ENCODE data around the gene KLK3.

KLK3 gene

GRCh38 chr19:50821248-50821612 lies 33.5 kb upstream of the KLK3 start:
- H3K36me3 ChIP-seq, result no peaks in the 10 kb centered on the region
- H3K4me3 ChIP-seq (ENCODE audit: low read depth, low read length), result peak overlapping the region; percentile 15; the same call in 1 of the 2 replicates
- no peaks in the 10 kb centered on the region for H3K9me3 ChIP-seq (ENCODE audit: severe bottlenecking)
- no peak for DNase-seq
- H3K27ac ChIP-seq, result no peak overlapping the region
- H3K27me3 ChIP-seq (ENCODE audit: insufficient read depth, low read depth, severe bottlenecking), result peaks cover 12% of the 10 kb centered on the region
- TF ChIP-seq CTCF (IDR thresholded peaks at IDR 0.05; ENCODE audit: low read depth, low read length), result no peak

GRCh38 chr19:50821622-50822021 lies 33.1 kb upstream of the KLK3 start:
- no peak for TF ChIP-seq CTCF (IDR thresholded peaks at IDR 0.05; ENCODE audit: low read depth, low read length)
- DNase-seq, result no peak
- Histone ChIP-seq H3K27me3 (ENCODE audit: insufficient read depth, low read depth, severe bottlenecking) (peaks cover 15% of the 10 kb centered on the region), H3K4me3 (ENCODE audit: low read depth, low read length) (no peak overlapping the region), H3K9me3 (ENCODE audit: severe bottlenecking) (peaks cover under 1% of the 10 kb centered on the region), H3K27ac (no peak overlapping the region), H3K36me3 (no peaks in the 10 kb centered on the region)

- no peak overlapping the region for H3K27ac ChIP-seq
- H3K27me3 ChIP-seq (ENCODE audit: insufficient read depth, low read depth, severe bottlenecking), result peaks cover 15% of the 10 kb centered on the region
- H3K4me3 ChIP-seq (ENCODE audit: low read depth, low read length), result no peak overlapping the region
- no peak for TF ChIP-seq CTCF (IDR thresholded peaks at IDR 0.05; ENCODE audit: low read depth, low read length)
- H3K9me3 ChIP-seq (ENCODE audit: severe bottlenecking), result peaks cover 5% of the 10 kb centered on the region
- DNase-seq, result no peak
- H3K36me3 ChIP-seq, result no peaks in the 10 kb centered on the region
Observed at GRCh38 chr19:50822661-50823208, 32.0 kb upstream of the KLK3 start.

GRCh38 chr19:50823389-50824042 lies 31.2 kb upstream of the KLK3 start, which contains the start of gene KLK1:
Gene KLK1, minus strand, starts transcription at chr19:50823787. Its CDS starts 39 bp downstream, at chr19:50823748.
- H3K27ac ChIP-seq, result no peak within 1 kb of the TSS
- no peaks in the 10 kb centered on the region for H3K36me3 ChIP-seq
- H3K4me3 ChIP-seq (ENCODE audit: low read depth, low read length), result no peak within 1 kb of the TSS
- TF ChIP-seq CTCF (IDR thresholded peaks at IDR 0.05; ENCODE audit: low read depth, low read length), result no peak
- peaks cover 5% of the 10 kb centered on the region for H3K9me3 ChIP-seq (ENCODE audit: severe bottlenecking)
- H3K27me3 ChIP-seq (ENCODE audit: insufficient read depth, low read depth, severe bottlenecking), result peaks cover 15% of the 10 kb centered on the region
- DNase-seq, result no peak

- H3K27me3 ChIP-seq (ENCODE audit: insufficient read depth, low read depth, severe bottlenecking), result peaks cover 15% of the 10 kb centered on the region
- no peak overlapping the region for H3K27ac ChIP-seq
- no peak for TF ChIP-seq CTCF (IDR thresholded peaks at IDR 0.05; ENCODE audit: low read depth, low read length)
- DNase-seq, result no peak
- no peaks in the 10 kb centered on the region for H3K36me3 ChIP-seq
- H3K9me3 ChIP-seq (ENCODE audit: severe bottlenecking), result peaks cover 5% of the 10 kb centered on the region
- no peak overlapping the region for H3K4me3 ChIP-seq (ENCODE audit: low read depth, low read length)
Observed at GRCh38 chr19:50826492-50827240, 28.0 kb upstream of the KLK3 start.
